ENCODE data around the gene ARHGEF6. TPM values are rescaled to one million over a fixed set of nuclear protein-coding genes. Genes with fewer than 3 reads are reported as not detected.

ARHGEF6 gene
- total RNA-seq, 1 experiment from 2014 or later, result 5.1 TPM

GRCh38 chrX:136646602-136647239 is 134.0 kb downstream of the ARHGEF6 start:
- no peak for DNase-seq (ENCODE audit: low spot score)
- no peak overlapping the region for H3K4me3 Mint-ChIP-seq
- peaks cover 3% of the 10 kb centered on the region; the same call in 1 of the 2 replicates for H3K27me3 Mint-ChIP-seq (ENCODE audit: low read depth)
- H3K27ac Mint-ChIP-seq, result no peak overlapping the region
- ChIA-PET POLR2A (no interaction called here), CTCF (no interaction called here)
- no peak for ATAC-seq
- H3K4me1 Mint-ChIP-seq, result peaks cover 18% of the 10 kb centered on the region
- no peaks in the 10 kb centered on the region for H3K36me3 Mint-ChIP-seq
- no peak for TF ChIP-seq ZBTB43 (CRISPR knock-in tag; IDR thresholded peaks at IDR 0.05)
- TF ChIP-seq, protein P1, sequence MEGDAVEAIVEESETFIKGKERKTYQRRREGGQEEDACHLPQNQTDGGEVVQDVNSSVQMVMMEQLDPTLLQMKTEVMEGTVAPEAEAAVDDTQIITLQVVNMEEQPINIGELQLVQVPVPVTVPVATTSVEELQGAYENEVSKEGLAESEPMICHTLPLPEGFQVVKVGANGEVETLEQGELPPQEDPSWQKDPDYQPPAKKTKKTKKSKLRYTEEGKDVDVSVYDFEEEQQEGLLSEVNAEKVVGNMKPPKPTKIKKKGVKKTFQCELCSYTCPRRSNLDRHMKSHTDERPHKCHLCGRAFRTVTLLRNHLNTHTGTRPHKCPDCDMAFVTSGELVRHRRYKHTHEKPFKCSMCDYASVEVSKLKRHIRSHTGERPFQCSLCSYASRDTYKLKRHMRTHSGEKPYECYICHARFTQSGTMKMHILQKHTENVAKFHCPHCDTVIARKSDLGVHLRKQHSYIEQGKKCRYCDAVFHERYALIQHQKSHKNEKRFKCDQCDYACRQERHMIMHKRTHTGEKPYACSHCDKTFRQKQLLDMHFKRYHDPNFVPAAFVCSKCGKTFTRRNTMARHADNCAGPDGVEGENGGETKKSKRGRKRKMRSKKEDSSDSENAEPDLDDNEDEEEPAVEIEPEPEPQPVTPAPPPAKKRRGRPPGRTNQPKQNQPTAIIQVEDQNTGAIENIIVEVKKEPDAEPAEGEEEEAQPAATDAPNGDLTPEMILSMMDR (IDR thresholded peaks at IDR 0.05), result no peak
- no peak for TF ChIP-seq SMAD3 (CRISPR knock-in tag; IDR thresholded peaks at IDR 0.05; ENCODE audit: borderline replicate concordance)
- no peak for TF ChIP-seq ZNF512 (CRISPR knock-in tag; IDR thresholded peaks at IDR 0.05; ENCODE audit: borderline replicate concordance)
- no peak for TF ChIP-seq ELF4 (CRISPR knock-in tag; IDR thresholded peaks at IDR 0.05; ENCODE audit: low read depth)
- TF ChIP-seq, protein P2, sequence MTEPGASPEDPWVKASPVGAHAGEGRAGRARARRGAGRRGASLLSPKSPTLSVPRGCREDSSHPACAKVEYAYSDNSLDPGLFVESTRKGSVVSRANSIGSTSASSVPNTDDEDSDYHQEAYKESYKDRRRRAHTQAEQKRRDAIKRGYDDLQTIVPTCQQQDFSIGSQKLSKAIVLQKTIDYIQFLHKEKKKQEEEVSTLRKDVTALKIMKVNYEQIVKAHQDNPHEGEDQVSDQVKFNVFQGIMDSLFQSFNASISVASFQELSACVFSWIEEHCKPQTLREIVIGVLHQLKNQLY (CRISPR knock-in tag; IDR thresholded peaks at IDR 0.05), result no peak
- no peak for TF ChIP-seq FOXP1 (CRISPR knock-in tag; IDR thresholded peaks at IDR 0.05; ENCODE audit: borderline replicate concordance)
- no peak for TF ChIP-seq SMAD4 (CRISPR knock-in tag; IDR thresholded peaks at IDR 0.05)
- H3K9me3 Mint-ChIP-seq, result no peaks in the 10 kb centered on the region

DNA sequence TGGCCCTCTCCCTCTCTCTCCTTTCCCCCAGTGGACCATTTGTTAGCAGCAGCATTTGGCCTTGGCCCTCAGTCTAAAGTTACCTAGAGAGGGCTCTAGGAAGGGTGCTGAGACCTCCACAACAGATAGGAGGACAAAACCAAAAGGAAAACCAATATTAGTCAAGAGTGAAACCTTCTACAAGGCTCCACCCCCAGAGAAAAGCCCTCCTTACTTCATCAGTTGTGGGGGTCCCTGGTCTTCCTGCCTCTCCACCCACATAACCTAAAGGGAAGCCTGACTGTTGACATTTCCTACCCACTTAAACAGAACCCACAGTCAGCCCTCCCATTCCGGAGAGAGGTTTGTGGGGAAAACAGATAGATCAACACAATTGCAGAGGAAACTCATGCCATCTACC is 137.5 kb downstream of the ARHGEF6 start:
- Mint-ChIP-seq H3K36me3 (no peaks in the 10 kb centered on the region), H3K4me1 (no peaks in the 10 kb centered on the region), H3K27ac (no peak overlapping the region), H3K27me3 (ENCODE audit: low read depth) (peaks cover 3% of the 10 kb centered on the region; the same call in 1 of the 2 replicates), H3K4me3 (no peak overlapping the region), H3K9me3 (no peaks in the 10 kb centered on the region)
- ChIA-PET POLR2A (no interaction called here), CTCF (no interaction called here)
- ATAC-seq (no peak), DNase-seq (ENCODE audit: low spot score) (no peak)
- TF ChIP-seq ZNF219 (CRISPR knock-in tag; IDR thresholded peaks at IDR 0.05; ENCODE audit: borderline replicate concordance) (no peak), TCF7 (CRISPR knock-in tag; IDR thresholded peaks at IDR 0.05; ENCODE audit: low read depth) (no peak), MAX (CRISPR knock-in tag; IDR thresholded peaks at IDR 0.05) (no peak), FOXP1 (CRISPR knock-in tag; IDR thresholded peaks at IDR 0.05; ENCODE audit: borderline replicate concordance) (no peak), PRDM15 (CRISPR knock-in tag; IDR thresholded peaks at IDR 0.05) (no peak), ESRRA (CRISPR knock-in tag; IDR thresholded peaks at IDR 0.05; ENCODE audit: borderline replicate concordance) (no peak), E2F5 (CRISPR knock-in tag; IDR thresholded peaks at IDR 0.05) (no peak), ZNF263 (CRISPR knock-in tag; IDR thresholded peaks at IDR 0.05; ENCODE audit: low read depth) (no peak), JAZF1 (CRISPR knock-in tag; IDR thresholded peaks at IDR 0.05) (no peak)
- TF ChIP-seq, protein P3, sequence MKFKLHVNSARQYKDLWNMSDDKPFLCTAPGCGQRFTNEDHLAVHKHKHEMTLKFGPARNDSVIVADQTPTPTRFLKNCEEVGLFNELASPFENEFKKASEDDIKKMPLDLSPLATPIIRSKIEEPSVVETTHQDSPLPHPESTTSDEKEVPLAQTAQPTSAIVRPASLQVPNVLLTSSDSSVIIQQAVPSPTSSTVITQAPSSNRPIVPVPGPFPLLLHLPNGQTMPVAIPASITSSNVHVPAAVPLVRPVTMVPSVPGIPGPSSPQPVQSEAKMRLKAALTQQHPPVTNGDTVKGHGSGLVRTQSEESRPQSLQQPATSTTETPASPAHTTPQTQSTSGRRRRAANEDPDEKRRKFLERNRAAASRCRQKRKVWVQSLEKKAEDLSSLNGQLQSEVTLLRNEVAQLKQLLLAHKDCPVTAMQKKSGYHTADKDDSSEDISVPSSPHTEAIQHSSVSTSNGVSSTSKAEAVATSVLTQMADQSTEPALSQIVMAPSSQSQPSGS (CRISPR knock-in tag; IDR thresholded peaks at IDR 0.05; ENCODE audit: borderline replicate concordance, low read depth), result no peak
- TF ChIP-seq, protein P4, sequence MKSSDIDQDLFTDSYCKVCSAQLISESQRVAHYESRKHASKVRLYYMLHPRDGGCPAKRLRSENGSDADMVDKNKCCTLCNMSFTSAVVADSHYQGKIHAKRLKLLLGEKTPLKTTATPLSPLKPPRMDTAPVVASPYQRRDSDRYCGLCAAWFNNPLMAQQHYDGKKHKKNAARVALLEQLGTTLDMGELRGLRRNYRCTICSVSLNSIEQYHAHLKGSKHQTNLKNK (CRISPR knock-in tag; IDR thresholded peaks at IDR 0.05), result no peak
- TF ChIP-seq, protein P5, sequence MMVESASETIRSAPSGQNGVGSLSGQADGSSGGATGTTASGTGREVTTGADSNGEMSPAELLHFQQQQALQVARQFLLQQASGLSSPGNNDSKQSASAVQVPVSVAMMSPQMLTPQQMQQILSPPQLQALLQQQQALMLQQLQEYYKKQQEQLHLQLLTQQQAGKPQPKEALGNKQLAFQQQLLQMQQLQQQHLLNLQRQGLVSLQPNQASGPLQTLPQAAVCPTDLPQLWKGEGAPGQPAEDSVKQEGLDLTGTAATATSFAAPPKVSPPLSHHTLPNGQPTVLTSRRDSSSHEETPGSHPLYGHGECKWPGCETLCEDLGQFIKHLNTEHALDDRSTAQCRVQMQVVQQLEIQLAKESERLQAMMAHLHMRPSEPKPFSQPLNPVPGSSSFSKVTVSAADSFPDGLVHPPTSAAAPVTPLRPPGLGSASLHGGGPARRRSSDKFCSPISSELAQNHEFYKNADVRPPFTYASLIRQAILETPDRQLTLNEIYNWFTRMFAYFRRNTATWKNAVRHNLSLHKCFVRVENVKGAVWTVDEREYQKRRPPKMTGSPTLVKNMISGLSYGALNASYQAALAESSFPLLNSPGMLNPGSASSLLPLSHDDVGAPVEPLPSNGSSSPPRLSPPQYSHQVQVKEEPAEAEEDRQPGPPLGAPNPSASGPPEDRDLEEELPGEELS (CRISPR knock-in tag; IDR thresholded peaks at IDR 0.05), result no peak

All from WTC11 (cell line).